Ovary (tissue), 9 donors: Measurements from ENCODE around the gene GTPBP3. TPM values are rescaled to one million over a fixed set of nuclear protein-coding genes. Genes with fewer than 3 reads are reported as not detected.

Experiments used
- DNase-seq, 5 donors: peaks; one replicate each; pipeline ENCODE4 v3.0.0-alpha.2; 2019 to 2020
- H3K27ac ChIP-seq, 2 donors: fragments of 200-600 bp; one replicate each; pipeline versions ENCODE4 v1.5.1 to v1.8.0; 2019 to 2022
- H3K27me3 ChIP-seq: fragments of 200-600 bp; one replicate; pipeline ENCODE4 v1.8.0; 2022
- H3K36me3 ChIP-seq: fragments of 200-600 bp; sonication (generic); one replicate; pipeline ENCODE4 v1.5.1; 2019
- H3K4me1 ChIP-seq: one replicate; pipeline ENCODE4 v1.8.1; 2013; ENCODE audit warnings: mild to moderate bottlenecking, moderate library complexity; ENCODE audit not compliant: insufficient read depth
- H3K4me3 ChIP-seq: fragments of 200-600 bp; sonication (generic); one replicate; pipeline ENCODE4 v1.5.1; 2017
- H3K9me3 ChIP-seq, 2 donors: fragments of 200-600 bp in 1 of 2; sonication (generic) in 1 of 2; one replicate each; pipeline versions ENCODE4 v1.5.1 to v1.8.1; 2013 to 2019; ENCODE audit warnings: mild to moderate bottlenecking in 1 of 2, moderate library complexity in 1 of 2
- CTCF ChIP-seq, 3 donors: fragments of 450-650 bp in 2 of 3; fragments of 200-600 bp in 1 of 3; IDR thresholded peaks; one replicate each; pipeline versions ENCODE4 v1.5.1 to v1.8.0; 2016 to 2022; ENCODE audit warnings: antibody characterized with exemption in 3 of 3, mild to moderate bottlenecking in 1 of 3
- EP300 ChIP-seq: sonication (generic); formaldehyde crosslinking; IDR thresholded peaks from one replicate; pipeline ENCODE4 v1.6.1; 2017; ENCODE audit warnings: antibody characterized with exemption
- POLR2A ChIP-seq: fragments of 450-650 bp; IDR thresholded peaks from one replicate; pipeline ENCODE4 v1.6.1; 2017; ENCODE audit warnings: antibody characterized with exemption, mild to moderate bottlenecking, moderate library complexity
- WGBS, 3 donors: extraction: QIAGEN DNeasy Blood & Tissue Kit in 1 of 3; methylation state at CpG; one replicate each; pipeline versions ENCODE4 v1.1.5 to v1.1.7; 2013 to 2017; 5-methylcytosine and 5-hydroxymethylcytosine counted together
- intact Hi-C, 4 donors: fragments of 100-400 bp; cut with DNase I; formaldehyde crosslinking; loops; one replicate each; pipeline versions ENCODE4 v1.11.0 to v1.15.1; 2022 to 2023
- polyA plus RNA-seq, 2 donors: library from polyadenylated mRNA; stranded (reverse); fragments of 200-250 nt in 1 of 2; fragments of 350-450 nt in 1 of 2; fragmentation: Illumina TruSeq in 1 of 2; extraction: RNeasy Lipid Tissue Mini Kit (QIAGEN cat#74804) in 1 of 2; gene quantifications; one replicate each; pipeline ENCODE4 v1.2.3, GENCODE V29; 2013 to 2014
- total RNA-seq, 7 donors: library from RNA; depleted of rRNA in 2 of 7; stranded (reverse); fragments of >200 nt in 2 of 7; fragmentation: NEBNext Ultra II Directional in 3 of 7; extraction: Animal tissue kit (Norgen Biotek cat#: 25700) in 3 of 7; gene quantifications; one replicate each; pipeline versions ENCODE4 v1.1.0 to v1.2.4, GENCODE V29; 2016 to 2023
- donor health status: DM: no; HTN: no; CAD: no; lungs with moderate emphysema.
- donor health status: DM: no; HTN: no; CAD: no.
- donor health status: Bipolar disorder and iron deficiency.
- donor health status: DM: yes; HTN: yes; CAD: no.
- donor health status: DM: no; HTN: no; CAD: no.
- donor health status: DM: yes; HTN: yes; CAD: no.

The GTPBP3 gene
- total and polyA plus RNA-seq, 9 donors, result 4.5 to 22.9 (median 16.9) TPM

- TF ChIP-seq CTCF (IDR thresholded peaks at IDR 0.05) (peak; percentile 93 to 96 (median 95)), POLR2A (no peak)
- H3K4me1 ChIP-seq, result no peaks in the 10 kb centered on the region
- H3K36me3 ChIP-seq, result no peaks in the 10 kb centered on the region
- H3K4me3 ChIP-seq, result no peak overlapping the region
- peak; percentile 63 to 87 (median 83) for DNase-seq
- H3K27ac ChIP-seq, result no peak overlapping the region
- intact Hi-C loops, result loop anchor here (2.0 to 10.0 kb wide), 6 partner anchors 41 to 121 kb away; partner anchors contain the start of gene NXNL1 (in 1 of the 4)
- 11 to 15% (median 11%) methylated on average over 24 of the region's 24 CpGs for WGBS, 3 donors
- no peaks in the 10 kb centered on the region for H3K9me3 ChIP-seq
- H3K27me3 ChIP-seq, result no peaks in the 10 kb centered on the region
Measured at GRCh38 chr19:17346109-17346671, 8.8 kb downstream of the GTPBP3 start.

DNA sequence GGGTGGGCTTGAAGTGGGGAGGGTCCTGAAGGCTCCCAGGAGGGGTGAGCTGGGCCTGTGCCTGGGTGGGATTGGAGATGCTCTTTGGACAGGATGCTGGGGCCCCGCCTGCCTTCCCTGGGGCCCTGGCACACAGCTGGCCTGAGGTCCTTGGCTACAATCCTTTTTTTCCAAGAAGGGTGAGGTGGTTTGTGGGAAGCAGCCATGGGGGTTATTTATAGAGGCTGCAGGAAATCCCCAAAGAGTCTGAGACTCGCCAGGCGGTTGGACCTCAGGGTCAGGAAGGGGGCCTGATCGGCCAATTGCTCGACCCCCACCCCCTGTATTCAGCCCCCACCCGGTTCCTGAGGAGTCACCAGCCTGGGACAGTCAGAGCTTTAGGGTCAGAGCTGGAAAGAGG, 10.0 kb downstream of the GTPBP3 start:
- no peak overlapping the region for H3K4me3 ChIP-seq
- no peaks in the 10 kb centered on the region for H3K4me1 ChIP-seq
- no peaks in the 10 kb centered on the region for H3K36me3 ChIP-seq
- H3K27ac ChIP-seq, result no peak overlapping the region
- intact Hi-C loops, result loop anchor here (2.0 to 10.0 kb wide), 6 partner anchors 39 to 120 kb away; partner anchors contain the start of gene NXNL1 (in 1 of the 4)
- DNase-seq, result peak in 1 of 5 donors; percentile 35
- no peaks in the 10 kb centered on the region for H3K27me3 ChIP-seq
- WGBS, 3 donors, result 23 to 36% (median 25%) methylated on average over 6 of the region's 6 CpGs
- H3K9me3 ChIP-seq, result no peaks in the 10 kb centered on the region
- TF ChIP-seq CTCF (IDR thresholded peaks at IDR 0.05), result no peak
- no peak for TF ChIP-seq POLR2A
- TF ChIP-seq EP300, result no peak

- H3K4me3 ChIP-seq, result no peak overlapping the region
- TF ChIP-seq POLR2A (no peak), CTCF (IDR thresholded peaks at IDR 0.05) (no peak), EP300 (no peak)
- no peaks in the 10 kb centered on the region for H3K9me3 ChIP-seq
- no peak overlapping the region for H3K27ac ChIP-seq
- intact Hi-C loops, result loop anchor here (2.0 to 10.0 kb wide), 6 partner anchors 39 to 119 kb away; partner anchors contain the start of gene NXNL1 (in 1 of the 4)
- H3K27me3 ChIP-seq, result no peaks in the 10 kb centered on the region
- 63 to 84% (median 81%) methylated on average over 2 of the region's 2 CpGs for WGBS, 3 donors
- no peaks in the 10 kb centered on the region for H3K36me3 ChIP-seq
- H3K4me1 ChIP-seq, result no peaks in the 10 kb centered on the region
- DNase-seq, result no peak
Measured at GRCh38 chr19:17347877-17348276, 10.5 kb downstream of the GTPBP3 start.

DNA sequence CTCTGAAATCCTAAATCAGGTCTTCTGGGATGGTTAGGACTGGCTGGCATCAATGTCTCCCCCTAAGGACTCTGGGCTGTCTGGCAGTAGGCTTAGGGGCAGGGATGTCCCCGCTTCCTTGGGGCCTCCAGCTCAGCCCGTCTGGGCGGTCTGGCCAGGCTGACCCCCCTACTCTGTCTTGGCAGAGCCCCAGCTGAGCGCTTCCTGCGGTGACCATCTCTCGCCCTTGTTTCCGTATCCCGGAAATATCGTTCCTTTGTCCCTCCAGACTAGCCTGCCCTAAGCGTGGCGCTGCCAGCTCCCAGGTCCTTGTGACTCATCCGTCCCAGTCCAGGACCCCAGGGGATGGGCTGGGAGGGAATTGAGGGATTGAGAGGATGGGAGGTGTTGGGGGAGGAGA, 11.3 kb downstream of the GTPBP3 start:
- H3K9me3 ChIP-seq, result no peaks in the 10 kb centered on the region
- H3K4me1 ChIP-seq, result no peaks in the 10 kb centered on the region
- 1 to 3% (median 2%) methylated on average over 12 of the region's 12 CpGs for WGBS, 3 donors
- peak in 4 of 5 donors; percentile 61 to 72 (median 68) for DNase-seq
- no peak overlapping the region for H3K4me3 ChIP-seq
- H3K27me3 ChIP-seq, result no peaks in the 10 kb centered on the region
- H3K36me3 ChIP-seq, result no peaks in the 10 kb centered on the region
- H3K27ac ChIP-seq, result peak overlapping the region in 1 of 2 donors; percentile 60
- intact Hi-C loops, result loop anchor here in 3 of 4 donors (5.0 to 10.0 kb wide), 4 partner anchors 39 to 119 kb away; partner anchors contain the start of gene NXNL1 (in 1 of the 3)
- TF ChIP-seq EP300, result no peak
- no peak for TF ChIP-seq POLR2A
- TF ChIP-seq CTCF (IDR thresholded peaks at IDR 0.05), result no peak
